ENCODE data around the gene ROR2. TPM values are rescaled to one million over a fixed set of nuclear protein-coding genes. Genes with fewer than 3 reads are reported as not detected.
"Not testable (repeated sequence)": the region's sequence is repeated elsewhere in the genome, so short reads cannot be mapped to it uniquely, and the experiment has no call there.

ROR2 gene
- total RNA-seq, 1 donor from 2014 or later, result 0.74 TPM

GRCh38 chr9:91644433-91644832 lies 305.6 kb downstream of the ROR2 start:
- Histone ChIP-seq H3K27ac (replicated peaks) (no peak overlapping the region), H3K4me1 (no peaks in the 10 kb centered on the region), H3K9me3 (replicated peaks) (peaks cover 14% of the 10 kb centered on the region), H3K27me3 (ENCODE audit: low read depth) (peaks cover 6% of the 10 kb centered on the region), H3K36me3 (no peaks in the 10 kb centered on the region), H3K4me3 (no peak overlapping the region)
- no peak for DNase-seq
- no peak for TF ChIP-seq CTCF (IDR thresholded peaks at IDR 0.05; ENCODE audit: borderline replicate concordance)
- intact Hi-C loops (cut with micrococcal nuclease), result no loop called here

- no peak overlapping the region for H3K27ac ChIP-seq (replicated peaks)
- DNase-seq, result no peak
- peaks cover 6% of the 10 kb centered on the region for H3K27me3 ChIP-seq (ENCODE audit: low read depth)
- H3K9me3 ChIP-seq (replicated peaks), result peaks cover 22% of the 10 kb centered on the region
- intact Hi-C loops (cut with micrococcal nuclease), result no loop called here
- TF ChIP-seq CTCF (IDR thresholded peaks at IDR 0.05; ENCODE audit: borderline replicate concordance), result no peak
- no peaks in the 10 kb centered on the region for H3K4me1 ChIP-seq
- H3K36me3 ChIP-seq, result no peaks in the 10 kb centered on the region
- no peak overlapping the region for H3K4me3 ChIP-seq
Measured at GRCh38 chr9:91643481-91644077, 306.4 kb downstream of the ROR2 start.

- H3K27me3 ChIP-seq (ENCODE audit: low read depth), result peaks cover 6% of the 10 kb centered on the region
- H3K36me3 ChIP-seq, result no peaks in the 10 kb centered on the region
- TF ChIP-seq CTCF (IDR thresholded peaks at IDR 0.05; ENCODE audit: borderline replicate concordance), result no peak
- no peaks in the 10 kb centered on the region for H3K4me1 ChIP-seq
- no peak overlapping the region for H3K4me3 ChIP-seq
- intact Hi-C loops (cut with micrococcal nuclease), result no loop called here
- H3K9me3 ChIP-seq (replicated peaks), result peaks cover 23% of the 10 kb centered on the region
- no peak overlapping the region for H3K27ac ChIP-seq (replicated peaks)
- no peak for DNase-seq
Measured at GRCh38 chr9:91642771-91643170, 307.3 kb downstream of the ROR2 start.

GRCh38 chr9:91640428-91640827 lies 309.6 kb downstream of the ROR2 start:
- Histone ChIP-seq H3K4me1 (no peaks in the 10 kb centered on the region), H3K9me3 (replicated peaks) (peaks cover 28% of the 10 kb centered on the region), H3K27me3 (ENCODE audit: low read depth) (no peaks in the 10 kb centered on the region), H3K4me3 (no peak overlapping the region), H3K27ac (replicated peaks) (no peak overlapping the region), H3K36me3 (no peaks in the 10 kb centered on the region)
- intact Hi-C loops (cut with micrococcal nuclease), result no loop called here
- no peak for TF ChIP-seq CTCF (IDR thresholded peaks at IDR 0.05; ENCODE audit: borderline replicate concordance)
- DNase-seq, result no peak

- H3K4me3 ChIP-seq, result no peak overlapping the region
- H3K27ac ChIP-seq (replicated peaks), result no peak overlapping the region
- intact Hi-C loops (cut with micrococcal nuclease), result no loop called here
- no peak for TF ChIP-seq CTCF (IDR thresholded peaks at IDR 0.05; ENCODE audit: borderline replicate concordance)
- H3K36me3 ChIP-seq, result no peaks in the 10 kb centered on the region
- DNase-seq, result no peak
- peaks cover 2% of the 10 kb centered on the region for H3K27me3 ChIP-seq (ENCODE audit: low read depth)
- H3K9me3 ChIP-seq (replicated peaks), result peaks cover 28% of the 10 kb centered on the region
- no peaks in the 10 kb centered on the region for H3K4me1 ChIP-seq
Measured at GRCh38 chr9:91639054-91639453, 311.0 kb downstream of the ROR2 start.

GRCh38 chr9:91634832-91635231 lies 315.2 kb downstream of the ROR2 start:
- H3K27ac ChIP-seq (replicated peaks); H3K4me1 ChIP-seq; H3K4me3 ChIP-seq; H3K36me3 ChIP-seq; intact Hi-C loops (cut with micrococcal nuclease); DNase-seq: not testable (repeated sequence)
- H3K27me3 ChIP-seq (ENCODE audit: low read depth), result peaks cover 12% of the 10 kb centered on the region
- peaks cover 19% of the 10 kb centered on the region for H3K9me3 ChIP-seq (replicated peaks)

Measured in left ventricle myocardium inferior (tissue), 1 donor.